HFF-Myc (cell line): ENCODE results near the gene PPY.

ENCODE experiments used
- DNase-seq: peaks from one replicate; pipeline ENCODE4 v3.0.0-alpha.2; 2011; ENCODE audit warnings: low read depth; ENCODE audit errors: extremely low read depth
- H3K4me3 ChIP-seq: replicated peaks from 2 replicates; pipeline ENCODE4 v1.5.1; 2011; ENCODE audit warnings: low read depth, mild to moderate bottlenecking, control low read depth, low read length
- CTCF ChIP-seq: IDR thresholded peaks from 2 replicates; pipeline ENCODE4 v1.5.1; 2012; ENCODE audit warnings: mild to moderate bottlenecking, low read depth, low read length, control low read depth; ENCODE audit errors: missing control alignments

PPY gene

GRCh38 chr17:43917016-43917347 lies 25.3 kb downstream of the PPY start:
- H3K4me3 ChIP-seq, result no peak overlapping the region
- DNase-seq, result no peak
- no peak for TF ChIP-seq CTCF

DNA sequence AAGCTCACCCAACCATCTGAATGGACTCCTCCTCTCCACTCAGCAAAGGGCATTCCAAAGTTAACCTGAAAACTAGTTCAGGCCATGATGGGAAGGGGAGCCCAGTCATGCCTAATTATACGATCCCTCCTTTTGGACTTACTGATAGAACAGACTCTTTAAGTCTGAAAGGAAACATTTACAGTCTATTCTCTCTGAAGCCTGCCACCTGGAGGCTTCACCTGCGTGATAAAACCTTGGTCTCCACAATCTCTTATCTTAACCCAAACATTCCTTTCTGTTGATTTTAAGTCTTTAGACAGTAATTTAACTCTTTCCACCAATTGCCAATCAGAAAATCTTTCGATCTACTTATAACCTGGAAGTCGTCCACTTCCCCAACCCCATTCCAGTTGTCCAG lies 25.9 kb downstream of the PPY start:
- DNase-seq, result no peak
- TF ChIP-seq CTCF, result no peak
- no peak overlapping the region for H3K4me3 ChIP-seq

DNA sequence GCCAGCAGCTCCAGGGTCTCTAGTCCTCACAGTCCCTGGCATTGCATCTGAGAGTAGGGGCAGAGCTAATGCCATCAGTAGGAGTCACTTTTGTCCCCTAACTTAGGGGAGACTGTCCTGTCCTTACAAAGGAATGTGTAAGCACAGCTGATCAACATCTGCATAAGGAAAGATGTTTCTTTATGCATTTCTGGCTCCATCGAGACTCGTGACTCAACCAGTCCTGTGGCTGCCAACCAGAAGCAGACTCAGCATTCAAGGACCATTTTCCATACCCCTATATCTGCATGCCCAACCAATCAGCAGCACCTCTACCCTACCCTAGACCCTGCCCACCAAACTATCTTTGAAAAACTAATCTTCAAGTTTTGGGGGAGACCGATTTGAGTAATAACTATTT lies 26.7 kb downstream of the PPY start:
- no peak for DNase-seq
- H3K4me3 ChIP-seq, result no peak overlapping the region
- no peak for TF ChIP-seq CTCF

- TF ChIP-seq CTCF, result no peak
- no peak for DNase-seq
- no peak overlapping the region for H3K4me3 ChIP-seq
Measured at GRCh38 chr17:43914451-43914850, 27.8 kb downstream of the PPY start.

GRCh38 chr17:43913584-43913983 lies 28.7 kb downstream of the PPY start:
- DNase-seq, result no peak
- no peak overlapping the region for H3K4me3 ChIP-seq
- no peak for TF ChIP-seq CTCF

DNA sequence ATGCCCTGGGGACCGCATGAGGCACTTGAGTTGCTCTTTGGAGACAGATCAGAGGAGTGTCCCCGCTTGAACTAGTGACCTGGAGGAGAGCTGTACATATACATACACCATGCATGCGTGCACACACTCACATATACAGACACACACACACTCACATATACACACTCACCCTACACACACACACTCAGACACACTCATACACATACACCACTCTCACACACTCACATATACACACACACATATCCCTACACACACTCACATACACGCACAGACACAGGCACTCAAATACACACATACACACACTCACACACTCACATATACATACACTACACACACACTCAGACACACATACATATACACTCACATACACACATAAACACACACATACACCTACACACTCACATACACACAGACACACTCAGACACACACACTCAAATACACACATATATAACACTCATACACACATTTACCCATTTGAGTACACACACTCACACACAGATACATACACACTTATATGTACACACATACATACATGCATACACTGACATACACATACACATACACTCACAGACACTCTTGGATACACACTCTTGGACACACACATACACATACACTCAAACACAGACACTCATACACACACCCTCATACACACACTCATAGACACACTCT lies 29.5 kb downstream of the PPY start:
- H3K4me3 ChIP-seq, result no peak overlapping the region
- DNase-seq, result no peak
- no peak for TF ChIP-seq CTCF

DNA sequence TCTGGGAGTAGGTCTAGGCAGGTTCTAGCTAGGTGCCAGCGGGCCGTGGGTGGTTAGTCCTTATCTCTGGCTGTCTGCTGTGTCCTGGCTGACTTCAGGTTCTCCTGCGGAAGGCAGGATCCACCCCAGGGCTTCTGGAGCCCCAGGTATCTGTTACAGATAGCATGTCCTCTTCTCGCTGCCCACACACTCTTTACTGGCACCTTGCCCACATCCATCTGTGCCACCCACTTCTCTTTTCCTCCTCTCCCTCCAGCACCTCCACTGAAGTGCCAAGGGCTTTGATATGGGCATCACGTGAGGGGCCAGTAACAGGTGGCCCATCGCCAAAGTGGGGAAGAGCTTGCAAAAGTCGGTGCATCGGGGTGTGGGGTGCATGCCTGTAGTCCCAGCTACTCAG lies 30.4 kb downstream of the PPY start:
- no peak overlapping the region for H3K4me3 ChIP-seq
- no peak for TF ChIP-seq CTCF
- DNase-seq, result no peak
